Esophagus muscularis mucosa (tissue), 3 donors: ENCODE results near the gene NBEA.

Source experiments
- POLR2A ChIP-seq: fragments of 450-650 bp; IDR thresholded peaks from one replicate; pipeline ENCODE4 v1.6.1; 2017; ENCODE audit warnings: antibody characterized with exemption, moderate library complexity, mild to moderate bottlenecking, low read depth
- TF ChIP-seq, protein P1 (sequence below), 3 experiments: fragments of 200-600 bp in 2 of 3; fragments of 450-650 bp in 1 of 3; sonication (generic) in 2 of 3; IDR thresholded peaks; one replicate each; pipeline ENCODE4 v1.5.1; 2017 to 2019; ENCODE audit warnings: antibody characterized with exemption in 3 of 3, mild to moderate bottlenecking in 2 of 3, moderate library complexity in 1 of 3

DNA sequence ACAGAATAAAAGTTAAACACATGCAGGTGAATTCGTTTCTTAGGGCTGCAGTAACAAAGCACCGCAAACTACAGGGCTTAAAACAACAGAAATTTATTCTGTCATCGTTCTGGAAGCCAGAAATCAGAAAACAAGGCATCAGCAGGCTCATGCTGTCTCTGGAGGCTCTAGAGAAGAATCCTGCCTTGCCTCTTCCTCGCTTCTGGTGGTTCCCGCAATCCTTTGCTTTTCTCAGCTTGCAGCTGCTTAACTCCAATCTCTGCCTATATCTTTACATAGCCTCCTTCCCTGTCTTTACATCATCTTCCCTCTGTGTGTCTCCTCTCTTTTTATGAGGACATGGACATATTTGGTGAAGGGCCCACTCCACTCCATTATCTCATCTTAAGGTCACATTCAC lies 6.2 kb upstream of the NBEA start:
- TF ChIP-seq, protein P1, sequence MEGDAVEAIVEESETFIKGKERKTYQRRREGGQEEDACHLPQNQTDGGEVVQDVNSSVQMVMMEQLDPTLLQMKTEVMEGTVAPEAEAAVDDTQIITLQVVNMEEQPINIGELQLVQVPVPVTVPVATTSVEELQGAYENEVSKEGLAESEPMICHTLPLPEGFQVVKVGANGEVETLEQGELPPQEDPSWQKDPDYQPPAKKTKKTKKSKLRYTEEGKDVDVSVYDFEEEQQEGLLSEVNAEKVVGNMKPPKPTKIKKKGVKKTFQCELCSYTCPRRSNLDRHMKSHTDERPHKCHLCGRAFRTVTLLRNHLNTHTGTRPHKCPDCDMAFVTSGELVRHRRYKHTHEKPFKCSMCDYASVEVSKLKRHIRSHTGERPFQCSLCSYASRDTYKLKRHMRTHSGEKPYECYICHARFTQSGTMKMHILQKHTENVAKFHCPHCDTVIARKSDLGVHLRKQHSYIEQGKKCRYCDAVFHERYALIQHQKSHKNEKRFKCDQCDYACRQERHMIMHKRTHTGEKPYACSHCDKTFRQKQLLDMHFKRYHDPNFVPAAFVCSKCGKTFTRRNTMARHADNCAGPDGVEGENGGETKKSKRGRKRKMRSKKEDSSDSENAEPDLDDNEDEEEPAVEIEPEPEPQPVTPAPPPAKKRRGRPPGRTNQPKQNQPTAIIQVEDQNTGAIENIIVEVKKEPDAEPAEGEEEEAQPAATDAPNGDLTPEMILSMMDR (IDR thresholded peaks at IDR 0.05), result no peak
- no peak for TF ChIP-seq POLR2A
